GM12875 (cell line): ENCODE results near the gene DTD2.
"Not testable (repeated sequence)": the region's sequence is repeated elsewhere in the genome, so short reads cannot be mapped to it uniquely, and the experiment has no call there.

Experiments used
- H3K4me3 ChIP-seq: one replicate; pipeline ENCODE4 v1.5.1; 2011; ENCODE audit warnings: low read depth, low read length, control low read depth
- CTCF ChIP-seq: IDR thresholded peaks from 2 replicates; pipeline ENCODE4 v1.5.1; 2011; ENCODE audit warnings: low read depth, mild to moderate bottlenecking, control low read depth, inconsistent platforms, low read length, moderate library complexity, borderline replicate concordance; ENCODE audit not compliant: insufficient read depth

The DTD2 gene

GRCh38 chr14:31442284-31442683 is 15.0 kb downstream of the DTD2 start:
- TF ChIP-seq CTCF: no peak
- H3K4me3 ChIP-seq: no peak overlapping the region

- TF ChIP-seq CTCF: no peak
- H3K4me3 ChIP-seq: no peak overlapping the region
Measured at GRCh38 chr14:31441273-31442111, 15.8 kb downstream of the DTD2 start.

GRCh38 chr14:31440280-31440679 is 17.0 kb downstream of the DTD2 start:
- no peak for TF ChIP-seq CTCF
- no peak overlapping the region for H3K4me3 ChIP-seq

- H3K4me3 ChIP-seq: no peak overlapping the region
- no peak for TF ChIP-seq CTCF
Measured at GRCh38 chr14:31439561-31439960, 17.7 kb downstream of the DTD2 start.

GRCh38 chr14:31437045-31437691 is 20.1 kb downstream of the DTD2 start:
- not testable (repeated sequence) for H3K4me3 ChIP-seq

GRCh38 chr14:31435276-31435675 is 22.0 kb downstream of the DTD2 start:
- no peak for TF ChIP-seq CTCF
- no peak overlapping the region for H3K4me3 ChIP-seq

- no peak for TF ChIP-seq CTCF
- H3K4me3 ChIP-seq: no peak overlapping the region
Measured at GRCh38 chr14:31430634-31431264, 26.6 kb downstream of the DTD2 start.
